ENCODE measurements around the gene TRIP6.
"Not testable (repeated sequence)": the region's sequence is repeated elsewhere in the genome, so short reads cannot be mapped to it uniquely, and the experiment has no call there.

TRIP6 gene

GRCh38 chr7:100847360-100847759, 19.8 kb upstream of the TRIP6 start:
- Histone ChIP-seq H3K9ac (ENCODE audit: low read depth, low read length) (no peak overlapping the region), H3K27me3 (ENCODE audit: insufficient read depth, low read length) (no peaks in the 10 kb centered on the region), H3K36me3 (ENCODE audit: insufficient read depth, low read depth, low read length) (no peaks in the 10 kb centered on the region), H3K4me1 (ENCODE audit: insufficient read depth, low read length) (no peaks in the 10 kb centered on the region), H3K9me3 (ENCODE audit: insufficient read depth, low read depth, low read length) (no peaks in the 10 kb centered on the region), H3K4me3 (ENCODE audit: low read length) (no peak overlapping the region), H3K27ac (ENCODE audit: low read length) (no peak overlapping the region)

GRCh38 chr7:100852048-100852872, 14.9 kb upstream of the TRIP6 start, which contains the start of gene SLC12A9:
SLC12A9 (plus strand) TSS chr7:100852713; CDS start chr7:100854198, 1,485 bp downstream.
- Histone ChIP-seq H3K9me3 (ENCODE audit: insufficient read depth, low read depth, low read length) (no peaks in the 10 kb centered on the region), H3K36me3 (ENCODE audit: insufficient read depth, low read depth, low read length) (no peaks in the 10 kb centered on the region; the same call in 1 of the 2 replicates), H3K27me3 (ENCODE audit: insufficient read depth, low read length) (no peaks in the 10 kb centered on the region), H3K4me1 (ENCODE audit: insufficient read depth, low read length) (no peaks in the 10 kb centered on the region), H3K27ac (ENCODE audit: low read length) (no peak within 1 kb of the TSS), H3K9ac (ENCODE audit: low read depth, low read length) (peak within 1 kb of the TSS; percentile 55; the same call in 1 of the 2 replicates), H3K4me3 (ENCODE audit: low read length) (peak within 1 kb of the TSS; percentile 76)

GRCh38 chr7:100854146-100854895, 12.9 kb upstream of the TRIP6 start:
- H3K9ac ChIP-seq (ENCODE audit: low read depth, low read length) = no peak overlapping the region
- no peaks in the 10 kb centered on the region for H3K27me3 ChIP-seq (ENCODE audit: insufficient read depth, low read length)
- H3K27ac ChIP-seq (ENCODE audit: low read length) = no peak overlapping the region
- no peaks in the 10 kb centered on the region for H3K9me3 ChIP-seq (ENCODE audit: insufficient read depth, low read depth, low read length)
- H3K4me1 ChIP-seq (ENCODE audit: insufficient read depth, low read length) = no peaks in the 10 kb centered on the region
- H3K36me3 ChIP-seq (ENCODE audit: insufficient read depth, low read depth, low read length) = no peaks in the 10 kb centered on the region; the same call in 1 of the 2 replicates
- no peak overlapping the region for H3K4me3 ChIP-seq (ENCODE audit: low read length)

GRCh38 chr7:100854899-100855298, 12.3 kb upstream of the TRIP6 start:
- not testable (repeated sequence) for H3K36me3 ChIP-seq (ENCODE audit: insufficient read depth, low read depth, low read length); H3K9me3 ChIP-seq (ENCODE audit: insufficient read depth, low read depth, low read length); H3K4me3 ChIP-seq (ENCODE audit: low read length); H3K9ac ChIP-seq (ENCODE audit: low read depth, low read length); H3K4me1 ChIP-seq (ENCODE audit: insufficient read depth, low read length); H3K27ac ChIP-seq (ENCODE audit: low read length); H3K27me3 ChIP-seq (ENCODE audit: insufficient read depth, low read length)

GRCh38 chr7:100855515-100855914, 11.7 kb upstream of the TRIP6 start:
- Histone ChIP-seq H3K27ac (ENCODE audit: low read length) (no peak overlapping the region), H3K4me3 (ENCODE audit: low read length) (no peak overlapping the region), H3K4me1 (ENCODE audit: insufficient read depth, low read length) (no peaks in the 10 kb centered on the region), H3K9me3 (ENCODE audit: insufficient read depth, low read depth, low read length) (no peaks in the 10 kb centered on the region), H3K9ac (ENCODE audit: low read depth, low read length) (no peak overlapping the region), H3K36me3 (ENCODE audit: insufficient read depth, low read depth, low read length) (peaks cover 8% of the 10 kb centered on the region), H3K27me3 (ENCODE audit: insufficient read depth, low read length) (no peaks in the 10 kb centered on the region)

- Histone ChIP-seq H3K36me3 (ENCODE audit: insufficient read depth, low read depth, low read length) (peaks cover 16% of the 10 kb centered on the region), H3K9ac (ENCODE audit: low read depth, low read length) (no peak overlapping the region), H3K27me3 (ENCODE audit: insufficient read depth, low read length) (no peaks in the 10 kb centered on the region), H3K9me3 (ENCODE audit: insufficient read depth, low read depth, low read length) (no peaks in the 10 kb centered on the region), H3K27ac (ENCODE audit: low read length) (no peak overlapping the region), H3K4me3 (ENCODE audit: low read length) (no peak overlapping the region), H3K4me1 (ENCODE audit: insufficient read depth, low read length) (no peaks in the 10 kb centered on the region)
Measured at GRCh38 chr7:100856871-100857282, 10.3 kb upstream of the TRIP6 start.

GRCh38 chr7:100859856-100860255, 7.3 kb upstream of the TRIP6 start:
- Histone ChIP-seq H3K36me3 (ENCODE audit: insufficient read depth, low read depth, low read length) (peaks cover 33% of the 10 kb centered on the region), H3K27ac (ENCODE audit: low read length) (no peak overlapping the region), H3K9ac (ENCODE audit: low read depth, low read length) (no peak overlapping the region)

GRCh38 chr7:100860702-100861615, 6.2 kb upstream of the TRIP6 start:
- Histone ChIP-seq H3K36me3 (ENCODE audit: insufficient read depth, low read depth, low read length) (peaks cover 33% of the 10 kb centered on the region), H3K4me1 (ENCODE audit: insufficient read depth, low read length) (no peaks in the 10 kb centered on the region), H3K27ac (ENCODE audit: low read length) (no peak overlapping the region), H3K4me3 (ENCODE audit: low read length) (no peak overlapping the region), H3K9ac (ENCODE audit: low read depth, low read length) (no peak overlapping the region), H3K27me3 (ENCODE audit: insufficient read depth, low read length) (no peaks in the 10 kb centered on the region), H3K9me3 (ENCODE audit: insufficient read depth, low read depth, low read length) (no peaks in the 10 kb centered on the region)

More at GRCh38 chr7:100859856-100860255, 7.3 kb upstream of the TRIP6 start:
- no peaks in the 10 kb centered on the region for H3K27me3 ChIP-seq (ENCODE audit: insufficient read depth, low read length)
- no peaks in the 10 kb centered on the region for H3K9me3 ChIP-seq (ENCODE audit: insufficient read depth, low read depth, low read length)
- H3K4me3 ChIP-seq (ENCODE audit: low read length) = no peak overlapping the region
- no peaks in the 10 kb centered on the region for H3K4me1 ChIP-seq (ENCODE audit: insufficient read depth, low read length)

GRCh38 chr7:100861616-100861985, 5.6 kb upstream of the TRIP6 start:
- H3K4me1 ChIP-seq (ENCODE audit: insufficient read depth, low read length) = peaks cover 2% of the 10 kb centered on the region
- H3K36me3 ChIP-seq (ENCODE audit: insufficient read depth, low read depth, low read length) = peaks cover 33% of the 10 kb centered on the region

GRCh38 chr7:100863406-100863950, 3.7 kb upstream of the TRIP6 start:
- no peak overlapping the region for H3K9ac ChIP-seq (ENCODE audit: low read depth, low read length)
- no peak overlapping the region for H3K27ac ChIP-seq (ENCODE audit: low read length)
- peaks cover 5% of the 10 kb centered on the region for H3K4me1 ChIP-seq (ENCODE audit: insufficient read depth, low read length)
- peaks cover 34% of the 10 kb centered on the region for H3K36me3 ChIP-seq (ENCODE audit: insufficient read depth, low read depth, low read length)
- no peaks in the 10 kb centered on the region for H3K27me3 ChIP-seq (ENCODE audit: insufficient read depth, low read length)
- no peak overlapping the region for H3K4me3 ChIP-seq (ENCODE audit: low read length)
- no peaks in the 10 kb centered on the region for H3K9me3 ChIP-seq (ENCODE audit: insufficient read depth, low read depth, low read length)

More at GRCh38 chr7:100861616-100861985, 5.6 kb upstream of the TRIP6 start:
- Histone ChIP-seq H3K4me3 (ENCODE audit: low read length) (no peak overlapping the region), H3K9ac (ENCODE audit: low read depth, low read length) (no peak overlapping the region), H3K9me3 (ENCODE audit: insufficient read depth, low read depth, low read length) (no peaks in the 10 kb centered on the region), H3K27me3 (ENCODE audit: insufficient read depth, low read length) (no peaks in the 10 kb centered on the region), H3K27ac (ENCODE audit: low read length) (no peak overlapping the region)

- peaks cover 41% of the 10 kb centered on the region for H3K36me3 ChIP-seq (ENCODE audit: insufficient read depth, low read depth, low read length)
- no peak overlapping the region for H3K9ac ChIP-seq (ENCODE audit: low read depth, low read length)
- H3K27me3 ChIP-seq (ENCODE audit: insufficient read depth, low read length) = no peaks in the 10 kb centered on the region
- no peaks in the 10 kb centered on the region for H3K9me3 ChIP-seq (ENCODE audit: insufficient read depth, low read depth, low read length)
- no peak overlapping the region for H3K27ac ChIP-seq (ENCODE audit: low read length)
- peaks cover 5% of the 10 kb centered on the region for H3K4me1 ChIP-seq (ENCODE audit: insufficient read depth, low read length)
- H3K4me3 ChIP-seq (ENCODE audit: low read length) = no peak overlapping the region
Measured at GRCh38 chr7:100864263-100864845, 2.8 kb upstream of the TRIP6 start.

Measured in iPS-20b (cell line).